K562 (cell line): ENCODE results near the gene CPTP.

Experiments used
- CAMTA2 ChIP-seq: fragments of 250-450 bp; sonication (Bioruptor Pico); conservative IDR thresholded peaks from 2 replicates; pipeline ENCODE4 v1.5.1; 2022
- EP300 ChIP-seq: IDR thresholded peaks from 2 replicates; pipeline ENCODE4 v1.6.1; 2012; ENCODE audit warnings: low read length, improper control_type of control experiment
- FOXK2 ChIP-seq, 2 experiments: fragments of 450-650 bp; IDR thresholded peaks in 1 of 2; conservative IDR thresholded peaks in 1 of 2; 2 replicates each; pipeline ENCODE4 v1.6.1; 2016; ENCODE audit warnings: low read depth in 2 of 2, mild to moderate bottlenecking in 1 of 2
- FOXM1 ChIP-seq, 2 experiments: fragments of 450-650 bp in 1 of 2; sonication (generic) in 1 of 2; formaldehyde crosslinking in 1 of 2; IDR thresholded peaks; 2 replicates each; pipeline versions ENCODE4 v1.6.1 to v1.9.0; 2017 to 2022; ENCODE audit warnings: low read depth in 2 of 2, mild to moderate bottlenecking in 2 of 2, missing genetic modification reagents in 1 of 2, moderate library complexity in 1 of 2
- GTF2F1 ChIP-seq: IDR thresholded peaks from 2 replicates; pipeline ENCODE4 v1.6.1; 2011; ENCODE audit warnings: low read depth, low read length, improper control_type of control experiment
- JUNB ChIP-seq: fragments of 450-650 bp; formaldehyde crosslinking; conservative IDR thresholded peaks from 2 replicates; pipeline ENCODE4 v1.4.0; 2020; ENCODE audit warnings: mild to moderate bottlenecking
- JUND ChIP-seq, 2 experiments: IDR thresholded peaks; 2 replicates in 1 of 2; 3 replicates in 1 of 2; pipeline ENCODE4 v1.6.1; 2011; ENCODE audit warnings: borderline replicate concordance in 2 of 2, low read depth in 2 of 2, low read length in 2 of 2, improper control_type of control experiment in 1 of 2, missing biosample characterization in 1 of 2, missing genetic modification characterization in 1 of 2, missing genetic modification reagents in 1 of 2
- STAT5B ChIP-seq: fragments of 250-450 bp; sonication (Bioruptor Pico); IDR thresholded peaks from 2 replicates; pipeline ENCODE4 v1.8.0; 2021; ENCODE audit warnings: mild to moderate bottlenecking, inconsistent platforms
- TOE1 ChIP-seq, 2 experiments: fragments of 450-650 bp in 1 of 2; sonication (generic) in 1 of 2; formaldehyde crosslinking in 1 of 2; IDR thresholded peaks; 2 replicates each; pipeline versions ENCODE4 v1.7.1 to v1.8.0; 2016 to 2022; ENCODE audit warnings: borderline replicate concordance in 2 of 2, mild to moderate bottlenecking in 2 of 2, antibody characterized with exemption in 1 of 2, inconsistent platforms in 1 of 2, low read depth in 1 of 2, missing genetic modification reagents in 1 of 2, moderate library complexity in 1 of 2
- ZNF347 ChIP-seq: fragments of 450-650 bp; formaldehyde crosslinking; IDR thresholded peaks from 2 replicates; pipeline ENCODE4 v1.4.0; 2020; ENCODE audit warnings: low read depth, mild to moderate bottlenecking, moderate library complexity
- TF ChIP-seq, protein P1 (sequence below), 3 experiments: IDR thresholded peaks in 2 of 3; conservative IDR thresholded peaks in 1 of 3; 2 replicates each; pipeline ENCODE4 v1.5.1; 2011 to 2012; ENCODE audit warnings: low read length in 3 of 3, mild to moderate bottlenecking in 3 of 3, control low read depth in 2 of 3, improper control_type of control experiment in 1 of 3, inconsistent platforms in 1 of 3, low read depth in 1 of 3, mixed read lengths in 1 of 3, moderate library complexity in 1 of 3; ENCODE audit not compliant: insufficient read depth in 2 of 3
- TF ChIP-seq, protein P2 (sequence below): sonication (generic); formaldehyde crosslinking; IDR thresholded peaks from 2 replicates; pipeline ENCODE4 v1.8.1; 2022; ENCODE audit warnings: missing genetic modification reagents
- TF ChIP-seq, protein P3 (sequence below): sonication (generic); formaldehyde crosslinking; IDR thresholded peaks from 2 replicates; pipeline ENCODE4 v1.5.0; 2020; ENCODE audit warnings: missing genetic modification reagents

DNA sequence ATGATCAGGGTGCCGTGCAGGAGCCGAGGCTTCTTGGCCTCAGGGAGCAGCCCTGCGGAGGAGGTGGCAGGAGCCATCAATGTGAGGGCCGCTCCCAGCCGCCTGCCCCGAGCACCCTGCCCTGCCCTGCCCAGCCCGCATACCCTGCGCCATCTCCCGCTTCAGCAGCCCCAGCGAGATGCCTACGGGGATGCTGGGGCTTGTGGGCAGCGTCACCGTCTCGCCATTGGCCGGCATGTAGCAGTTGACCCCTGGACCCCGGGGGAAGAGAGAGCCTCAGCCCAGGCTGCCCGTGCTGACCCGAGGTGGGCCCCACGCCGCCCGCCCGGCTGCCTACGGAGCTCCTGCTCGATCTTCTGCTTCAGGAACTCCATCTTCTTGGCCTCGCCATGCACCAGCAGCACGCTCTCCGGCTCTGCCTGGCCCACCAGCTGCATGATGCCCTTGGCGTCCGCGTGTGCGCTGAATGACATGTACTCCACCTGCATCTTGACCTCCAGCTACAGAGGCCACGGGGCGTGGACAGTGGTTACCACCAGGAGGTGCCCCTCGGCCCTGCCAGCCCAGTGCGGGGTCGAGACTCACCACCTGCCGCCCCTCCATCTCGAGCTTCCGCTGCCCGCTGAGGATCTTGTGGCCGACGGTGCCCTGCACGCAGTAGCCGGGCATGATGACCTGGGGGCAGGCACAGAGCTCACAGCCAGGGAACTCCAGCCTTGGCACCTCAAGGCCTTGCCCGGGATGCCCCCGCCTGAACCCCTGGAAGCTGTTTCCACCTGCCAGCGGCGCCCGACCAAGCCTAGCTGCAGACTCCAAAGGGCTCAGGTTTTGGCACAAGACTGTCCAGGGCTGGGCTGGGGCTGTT lies 11.9 kb upstream of the CPTP start:
- TF ChIP-seq, protein P1, sequence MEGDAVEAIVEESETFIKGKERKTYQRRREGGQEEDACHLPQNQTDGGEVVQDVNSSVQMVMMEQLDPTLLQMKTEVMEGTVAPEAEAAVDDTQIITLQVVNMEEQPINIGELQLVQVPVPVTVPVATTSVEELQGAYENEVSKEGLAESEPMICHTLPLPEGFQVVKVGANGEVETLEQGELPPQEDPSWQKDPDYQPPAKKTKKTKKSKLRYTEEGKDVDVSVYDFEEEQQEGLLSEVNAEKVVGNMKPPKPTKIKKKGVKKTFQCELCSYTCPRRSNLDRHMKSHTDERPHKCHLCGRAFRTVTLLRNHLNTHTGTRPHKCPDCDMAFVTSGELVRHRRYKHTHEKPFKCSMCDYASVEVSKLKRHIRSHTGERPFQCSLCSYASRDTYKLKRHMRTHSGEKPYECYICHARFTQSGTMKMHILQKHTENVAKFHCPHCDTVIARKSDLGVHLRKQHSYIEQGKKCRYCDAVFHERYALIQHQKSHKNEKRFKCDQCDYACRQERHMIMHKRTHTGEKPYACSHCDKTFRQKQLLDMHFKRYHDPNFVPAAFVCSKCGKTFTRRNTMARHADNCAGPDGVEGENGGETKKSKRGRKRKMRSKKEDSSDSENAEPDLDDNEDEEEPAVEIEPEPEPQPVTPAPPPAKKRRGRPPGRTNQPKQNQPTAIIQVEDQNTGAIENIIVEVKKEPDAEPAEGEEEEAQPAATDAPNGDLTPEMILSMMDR (IDR thresholded peaks at IDR 0.05 in 2 of 3, conservative IDR thresholded peaks at IDR 0.05 in 1 of 3; ENCODE audit: insufficient read depth in 2 of 3, low read depth in 1 of 3, low read length in 3 of 3), result no peak
- TF ChIP-seq STAT5B (CRISPR knock-in tag), result no peak
- TF ChIP-seq CAMTA2 (CRISPR knock-in tag), result no peak
- TF ChIP-seq JUNB (CRISPR knock-in tag), result no peak
- no peak for TF ChIP-seq JUND (IDR thresholded peaks at IDR 0.05; ENCODE audit: borderline replicate concordance, low read depth, low read length)
- no peak for TF ChIP-seq JUND (tag; IDR thresholded peaks at IDR 0.05; ENCODE audit: borderline replicate concordance, low read depth, low read length)
- no peak for TF ChIP-seq TOE1 (IDR thresholded peaks at IDR 0.05; ENCODE audit: borderline replicate concordance)
- TF ChIP-seq TOE1 (CRISPR knock-in tag; IDR thresholded peaks at IDR 0.05; ENCODE audit: borderline replicate concordance, low read depth), result no peak
- no peak for TF ChIP-seq FOXM1 (IDR thresholded peaks at IDR 0.05; ENCODE audit: low read depth)
- 0 out of 2 replicates have a peak, but pooled peaks have one; percentile 23 for TF ChIP-seq FOXM1 (CRISPR knock-in tag; IDR thresholded peaks at IDR 0.05; ENCODE audit: low read depth)
- TF ChIP-seq FOXK2 (conservative IDR thresholded peaks at IDR 0.05 in 1 of 2, IDR thresholded peaks at IDR 0.05 in 1 of 2; ENCODE audit: low read depth in 2 of 2), result no peak
- no peak for TF ChIP-seq ZNF347
- TF ChIP-seq, protein P2, sequence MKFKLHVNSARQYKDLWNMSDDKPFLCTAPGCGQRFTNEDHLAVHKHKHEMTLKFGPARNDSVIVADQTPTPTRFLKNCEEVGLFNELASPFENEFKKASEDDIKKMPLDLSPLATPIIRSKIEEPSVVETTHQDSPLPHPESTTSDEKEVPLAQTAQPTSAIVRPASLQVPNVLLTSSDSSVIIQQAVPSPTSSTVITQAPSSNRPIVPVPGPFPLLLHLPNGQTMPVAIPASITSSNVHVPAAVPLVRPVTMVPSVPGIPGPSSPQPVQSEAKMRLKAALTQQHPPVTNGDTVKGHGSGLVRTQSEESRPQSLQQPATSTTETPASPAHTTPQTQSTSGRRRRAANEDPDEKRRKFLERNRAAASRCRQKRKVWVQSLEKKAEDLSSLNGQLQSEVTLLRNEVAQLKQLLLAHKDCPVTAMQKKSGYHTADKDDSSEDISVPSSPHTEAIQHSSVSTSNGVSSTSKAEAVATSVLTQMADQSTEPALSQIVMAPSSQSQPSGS, result no peak
- TF ChIP-seq EP300, result no peak
- no peak for TF ChIP-seq GTF2F1
- TF ChIP-seq, protein P3, sequence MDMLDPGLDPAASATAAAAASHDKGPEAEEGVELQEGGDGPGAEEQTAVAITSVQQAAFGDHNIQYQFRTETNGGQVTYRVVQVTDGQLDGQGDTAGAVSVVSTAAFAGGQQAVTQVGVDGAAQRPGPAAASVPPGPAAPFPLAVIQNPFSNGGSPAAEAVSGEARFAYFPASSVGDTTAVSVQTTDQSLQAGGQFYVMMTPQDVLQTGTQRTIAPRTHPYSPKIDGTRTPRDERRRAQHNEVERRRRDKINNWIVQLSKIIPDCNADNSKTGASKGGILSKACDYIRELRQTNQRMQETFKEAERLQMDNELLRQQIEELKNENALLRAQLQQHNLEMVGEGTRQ (CRISPR knock-in tag), result no peak
